ENCODE data around the gene RNF4.
"Not testable (repeated sequence)": the region's sequence is repeated elsewhere in the genome, so short reads cannot be mapped to it uniquely, and the experiment has no call there.

The RNF4 gene, protein sequence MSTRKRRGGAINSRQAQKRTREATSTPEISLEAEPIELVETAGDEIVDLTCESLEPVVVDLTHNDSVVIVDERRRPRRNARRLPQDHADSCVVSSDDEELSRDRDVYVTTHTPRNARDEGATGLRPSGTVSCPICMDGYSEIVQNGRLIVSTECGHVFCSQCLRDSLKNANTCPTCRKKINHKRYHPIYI

DNA sequence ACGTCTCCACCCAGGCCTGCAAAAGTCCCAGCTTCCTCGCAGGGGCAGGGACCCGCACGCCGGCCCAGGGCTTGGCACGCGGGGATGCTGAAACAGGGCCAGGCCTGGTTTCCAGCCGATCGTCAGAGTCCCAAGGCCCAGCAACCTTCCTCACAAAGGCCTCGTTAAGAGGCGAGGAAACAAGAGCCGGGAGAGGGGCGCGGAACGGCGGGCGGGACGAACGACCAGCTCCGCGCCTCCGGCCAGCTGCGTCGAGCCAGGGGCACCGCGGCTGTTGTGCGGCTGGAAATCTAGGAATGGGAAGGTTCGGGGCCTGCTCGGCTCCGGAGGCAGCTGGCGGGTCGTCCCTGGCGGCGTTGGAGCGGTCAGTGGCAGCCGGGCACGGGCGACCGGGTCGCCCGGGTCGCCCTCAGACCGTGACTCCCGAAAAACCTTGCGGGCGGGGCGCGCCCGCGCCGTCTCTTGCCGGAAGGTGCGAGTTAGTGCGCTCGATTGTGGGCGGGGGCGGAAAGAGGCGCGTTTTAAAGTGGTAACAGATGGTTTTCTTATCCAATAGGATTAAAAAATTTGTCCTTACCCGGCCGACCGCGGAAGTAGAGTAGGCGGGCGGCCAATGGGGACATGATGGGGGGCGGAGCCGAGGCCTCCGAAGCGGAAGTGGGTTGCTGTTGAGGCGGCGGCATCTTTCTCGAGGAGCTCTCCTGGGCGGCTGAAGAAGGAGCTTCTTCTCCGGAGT, at the start of gene RNF4:
TSS of gene RNF4 (plus strand) at position 651 of the 736 bp plus-strand sequence. CDS start 21,388 bp downstream, outside the sequence.
- peak; percentile 96 for DNase-seq

DNA sequence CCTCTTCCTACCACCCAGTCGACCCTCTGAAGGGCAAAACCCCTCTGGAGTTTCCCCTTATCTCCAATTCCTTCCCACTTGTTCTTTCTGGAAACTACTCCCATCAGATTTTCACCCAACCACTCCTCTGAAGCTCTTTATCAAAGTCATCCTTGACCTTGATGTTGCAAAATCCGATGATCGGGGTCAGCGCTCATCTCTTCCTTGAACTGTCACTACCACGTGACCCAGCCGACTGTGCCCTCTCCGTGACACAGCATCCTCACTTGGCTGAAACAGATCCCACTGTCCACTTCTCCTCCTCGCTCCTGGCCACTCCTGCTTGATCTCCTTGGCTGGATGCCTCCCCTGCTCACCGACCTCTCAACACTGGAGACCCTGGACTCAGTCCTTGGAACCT, 49.1 kb upstream of the RNF4 start:
- no peak for DNase-seq

DNA sequence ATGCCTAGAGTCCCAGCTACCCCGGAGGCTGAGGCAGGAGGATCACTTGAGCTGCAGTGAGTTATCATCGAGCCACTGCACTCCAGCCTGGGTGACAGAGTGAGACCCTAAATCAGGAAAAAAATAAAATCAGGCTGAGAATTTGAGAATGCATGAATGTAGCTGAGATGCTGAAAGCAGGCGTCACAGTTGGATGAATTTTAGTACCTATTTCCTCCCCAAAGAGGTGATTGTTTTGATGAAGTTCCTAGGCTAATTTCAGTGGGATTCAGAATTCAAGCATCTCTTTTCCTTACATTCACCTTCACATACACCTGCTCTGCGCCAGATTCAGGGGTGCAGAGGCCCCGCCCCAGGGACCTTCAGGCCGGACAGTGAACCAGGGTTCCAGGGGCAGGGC, 47.0 kb upstream of the RNF4 start:
- no peak for DNase-seq

DNA sequence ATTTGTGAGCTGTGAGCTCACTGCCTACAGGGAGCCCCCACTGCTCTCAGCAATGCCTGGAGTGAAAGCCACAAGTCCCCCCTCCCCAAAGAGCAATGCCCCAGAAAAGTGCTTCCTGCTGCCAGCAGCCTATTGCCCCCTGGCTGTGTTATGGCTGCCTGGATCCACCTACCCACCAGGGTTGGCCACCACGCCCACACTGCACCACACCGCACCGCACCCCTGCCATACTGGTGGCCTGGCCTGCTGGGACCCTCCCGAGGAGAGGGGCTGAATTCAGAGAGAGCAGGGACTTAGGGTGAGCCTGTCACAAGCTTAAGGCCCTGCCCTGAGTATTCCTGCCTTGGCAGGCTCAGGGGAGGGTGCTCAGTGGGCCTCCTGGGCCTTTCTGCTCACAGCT, 45.8 kb upstream of the RNF4 start:
- no peak for DNase-seq

DNA sequence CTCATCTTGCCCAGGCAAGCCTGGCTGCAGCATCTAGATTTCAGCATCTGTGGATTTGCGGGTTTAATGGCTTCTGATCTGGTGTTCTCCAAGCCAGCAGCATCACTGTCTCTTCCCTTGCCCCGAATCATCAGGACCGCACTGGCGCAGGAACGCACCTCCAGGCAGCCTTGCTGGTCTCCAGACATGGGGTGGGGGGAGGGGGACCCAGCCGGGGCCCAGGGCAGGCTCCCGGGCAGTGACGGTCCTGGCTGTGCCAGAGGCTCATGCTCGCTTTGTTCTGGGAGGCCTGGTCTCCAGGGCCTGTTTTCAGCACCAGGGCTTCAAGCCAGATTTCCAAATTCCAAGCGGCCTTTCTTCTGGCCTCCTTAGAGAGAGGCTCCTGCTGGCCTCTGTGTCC, 45.2 kb upstream of the RNF4 start:
- DNase-seq, result no peak

DNA sequence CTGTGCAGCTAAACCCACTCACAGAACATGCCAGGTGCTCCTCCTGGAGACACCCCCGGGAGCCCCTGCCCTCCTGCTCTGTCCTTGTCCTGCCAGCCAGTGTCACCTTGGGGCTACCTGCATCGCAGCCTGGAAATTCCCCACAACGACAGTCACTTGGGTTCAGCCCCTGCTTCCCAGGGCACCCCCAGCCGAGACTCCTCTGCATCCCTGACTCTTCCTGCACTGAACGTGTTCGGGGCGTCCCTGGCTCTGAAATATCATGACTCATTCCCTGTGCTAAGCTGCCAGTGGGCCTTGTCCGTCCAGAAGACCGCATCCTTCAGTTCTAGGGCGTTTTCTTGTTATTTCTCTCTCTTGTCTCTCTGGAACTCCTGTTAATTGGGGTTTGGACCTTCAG, 44.3 kb upstream of the RNF4 start:
- DNase-seq, result no peak

DNA sequence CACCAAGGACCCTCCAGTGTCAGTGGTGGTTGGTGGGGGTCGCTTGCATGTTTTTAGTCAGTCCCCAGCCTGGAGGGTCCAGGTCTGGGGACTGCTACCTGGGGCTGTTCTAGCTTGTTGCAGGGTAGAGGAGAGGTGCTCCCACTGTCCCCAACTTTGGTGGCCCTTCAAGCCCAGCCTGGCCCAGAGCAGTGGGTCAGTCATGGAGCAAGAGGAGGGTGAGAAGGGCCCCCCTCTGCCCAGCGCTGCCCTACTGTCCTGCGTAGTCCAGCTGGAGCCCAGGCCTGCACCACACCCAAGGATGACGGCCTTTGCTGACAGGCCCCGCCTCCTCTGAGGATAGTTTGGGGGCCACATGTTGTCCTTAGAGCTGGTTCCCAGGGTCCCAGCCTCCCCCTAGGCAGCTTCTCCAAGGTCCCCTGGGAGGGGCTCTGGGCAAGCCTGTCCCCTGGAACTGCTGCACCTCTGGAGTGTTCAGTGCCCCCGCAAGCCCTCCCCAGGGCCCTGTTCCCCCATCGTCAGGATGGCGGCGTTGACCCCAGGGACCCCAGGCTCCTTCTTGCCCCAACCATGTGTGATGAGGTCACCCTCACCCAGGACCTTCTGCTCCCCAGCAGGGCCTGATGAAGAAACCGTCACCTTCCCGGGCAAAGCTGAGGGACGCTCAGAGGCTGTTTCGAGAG, 43.4 kb upstream of the RNF4 start:
- DNase-seq, result no peak

DNA sequence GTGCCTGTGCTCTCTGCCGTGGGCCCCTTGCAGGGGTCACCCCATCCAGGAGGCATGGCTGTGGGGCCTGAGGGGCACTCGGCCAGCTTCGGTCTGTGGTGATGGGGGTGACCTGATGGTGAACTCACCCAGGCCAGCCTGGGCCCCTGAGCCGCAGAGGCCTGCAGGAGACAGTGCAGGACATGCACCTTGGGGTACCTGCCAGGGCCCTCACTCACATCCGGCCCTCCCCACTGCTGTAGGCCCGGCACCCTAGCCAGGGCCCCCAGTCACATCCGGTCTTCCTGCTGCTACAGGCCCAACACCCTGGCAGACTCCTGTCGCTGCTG, 42.9 kb upstream of the RNF4 start:
- no peak for DNase-seq

DNA sequence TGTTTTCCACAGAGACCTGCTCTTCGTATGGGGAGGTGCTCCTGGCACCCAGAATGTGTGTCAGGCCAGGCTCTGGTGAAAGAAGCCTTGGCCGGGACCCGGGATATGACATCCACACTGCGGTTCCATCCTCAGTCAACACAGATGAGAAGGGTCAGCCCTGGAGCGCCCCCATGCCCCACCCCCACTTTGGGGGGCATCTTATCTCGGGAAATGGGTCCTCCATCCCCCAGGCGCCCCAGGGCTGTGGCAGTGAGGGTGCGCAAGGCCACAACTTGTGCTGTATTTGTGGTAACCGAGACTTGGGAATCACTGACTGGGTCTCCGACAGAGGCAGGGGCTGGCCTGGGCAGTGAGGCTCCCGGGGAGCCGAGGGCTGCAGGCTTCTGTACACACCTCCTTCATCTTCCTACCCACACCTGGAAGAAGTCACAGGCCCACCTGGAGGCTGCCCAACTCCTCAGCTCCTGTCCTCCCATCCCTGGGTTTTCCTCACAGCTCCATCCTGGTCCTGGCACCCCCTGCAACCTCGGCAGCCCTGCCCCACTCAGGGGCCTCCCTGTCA, 42.1 kb upstream of the RNF4 start:
- DNase-seq, result no peak

DNA sequence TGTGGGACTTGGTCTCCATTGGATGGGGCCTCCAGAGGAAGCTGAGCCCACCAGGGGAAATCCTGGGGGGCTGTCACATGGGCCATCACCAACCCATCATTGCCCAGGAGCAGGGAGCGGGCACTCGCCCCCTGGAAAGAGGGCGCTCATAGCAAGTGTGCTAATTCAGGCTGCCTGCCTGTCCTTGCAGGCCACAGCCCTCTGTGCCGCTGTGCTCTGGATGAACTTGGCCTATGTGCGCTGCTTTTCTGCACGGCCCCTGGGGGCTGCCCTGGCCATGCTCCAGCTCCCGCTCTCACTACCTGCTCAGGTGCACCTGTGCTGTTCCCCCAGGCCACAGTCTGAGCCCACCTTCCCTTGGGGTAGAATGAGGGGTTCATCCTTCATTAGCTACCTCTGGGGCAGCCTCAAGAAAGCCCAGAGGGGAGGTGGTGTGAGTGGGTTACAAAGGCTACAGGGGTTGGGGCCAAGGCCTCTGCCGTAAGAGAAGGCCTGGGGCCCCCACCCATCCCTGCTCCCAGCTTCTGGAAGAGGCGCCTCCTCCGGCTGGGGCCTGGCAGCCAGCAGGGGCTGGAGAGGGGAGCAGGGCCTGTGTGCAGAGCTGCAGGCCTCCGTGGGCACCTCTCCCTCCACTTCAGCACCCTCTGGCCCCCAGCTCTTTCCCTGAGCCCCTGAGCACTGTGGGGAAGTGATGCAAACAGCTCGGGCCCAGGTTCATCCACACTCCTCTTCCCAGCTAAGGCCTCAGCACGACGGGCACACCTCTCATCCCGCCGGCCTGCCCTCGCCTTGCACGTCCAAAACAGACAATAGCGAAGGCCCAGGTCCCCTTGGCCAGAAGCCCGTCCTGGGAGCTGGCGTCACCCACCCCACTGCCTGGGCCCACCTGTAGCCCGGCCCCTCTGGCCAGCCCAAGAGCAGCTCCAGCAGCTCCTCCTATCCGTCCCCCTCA, 41.2 kb upstream of the RNF4 start:
- no peak for DNase-seq

DNA sequence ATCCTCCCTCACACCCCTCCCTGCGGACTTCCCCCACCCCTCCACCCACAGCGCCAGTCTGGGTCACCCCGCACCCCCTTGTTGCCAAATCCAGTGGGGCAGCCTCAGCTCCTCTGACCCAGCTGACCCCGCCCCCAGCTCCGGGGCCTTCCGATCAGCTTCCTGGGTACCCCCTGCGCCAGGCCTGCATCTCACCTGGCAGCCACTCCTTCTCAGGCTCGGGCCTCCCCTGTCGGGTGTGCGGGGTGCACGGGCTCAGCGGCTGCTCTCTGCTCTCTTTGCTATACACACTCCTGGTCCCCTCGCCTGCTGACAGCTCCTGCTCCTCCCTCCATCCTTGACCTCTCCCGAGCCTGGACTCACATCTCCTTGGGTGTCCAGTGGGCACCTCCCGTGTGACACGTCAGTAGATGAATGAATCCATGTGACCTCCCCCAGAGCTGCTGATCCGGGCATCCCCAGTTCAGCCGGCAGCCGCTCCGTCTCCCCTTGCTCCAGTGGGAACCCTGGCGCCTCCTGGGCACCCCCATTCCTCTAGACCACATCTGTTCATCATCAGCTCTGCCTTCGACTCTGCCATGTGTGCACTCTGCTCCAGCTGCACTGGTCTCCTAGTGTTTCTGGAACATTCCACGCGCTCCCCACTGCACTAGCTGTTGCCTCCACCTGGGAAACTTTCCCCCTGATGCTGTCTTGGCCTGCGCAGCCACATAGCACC, 40.3 kb upstream of the RNF4 start:
- no peak for DNase-seq

DNA sequence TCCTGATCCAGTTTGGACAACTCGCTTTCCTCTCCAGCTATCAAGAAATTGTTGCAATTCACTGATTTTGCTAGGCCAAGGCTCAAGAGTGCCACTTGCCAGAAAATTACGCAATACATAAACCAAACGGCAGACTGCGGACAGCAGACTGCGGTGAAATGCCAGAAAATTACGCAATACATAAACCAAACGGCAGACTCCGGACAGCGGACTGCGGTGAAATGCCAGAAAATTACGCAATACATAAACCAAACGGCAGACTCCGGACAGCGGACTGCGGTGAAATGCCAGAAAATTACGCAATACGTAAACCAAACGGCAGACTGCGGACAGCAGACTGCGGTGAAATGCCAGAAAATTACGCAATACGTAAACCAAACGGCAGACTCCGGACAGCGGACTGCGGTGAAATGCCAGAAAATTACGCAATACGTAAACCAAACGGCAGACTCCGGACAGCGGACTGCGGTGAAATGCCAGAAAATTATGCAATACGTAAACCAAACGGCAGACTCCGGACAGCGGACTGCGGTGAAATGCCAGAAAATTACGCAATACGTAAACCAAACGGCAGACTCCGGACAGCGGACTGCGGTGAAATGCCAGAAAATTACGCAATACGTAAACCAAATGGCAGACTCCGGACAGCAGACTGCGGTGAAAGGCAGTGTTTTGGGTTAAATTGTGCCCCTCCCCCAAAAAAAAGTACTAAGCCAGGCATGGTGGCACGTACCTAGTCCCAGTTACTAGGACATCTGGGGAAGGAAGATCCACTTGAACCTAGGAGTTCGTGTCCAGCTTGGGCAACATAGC, 38.8 kb upstream of the RNF4 start:
- DNase-seq, result not testable (repeated sequence)

DNA sequence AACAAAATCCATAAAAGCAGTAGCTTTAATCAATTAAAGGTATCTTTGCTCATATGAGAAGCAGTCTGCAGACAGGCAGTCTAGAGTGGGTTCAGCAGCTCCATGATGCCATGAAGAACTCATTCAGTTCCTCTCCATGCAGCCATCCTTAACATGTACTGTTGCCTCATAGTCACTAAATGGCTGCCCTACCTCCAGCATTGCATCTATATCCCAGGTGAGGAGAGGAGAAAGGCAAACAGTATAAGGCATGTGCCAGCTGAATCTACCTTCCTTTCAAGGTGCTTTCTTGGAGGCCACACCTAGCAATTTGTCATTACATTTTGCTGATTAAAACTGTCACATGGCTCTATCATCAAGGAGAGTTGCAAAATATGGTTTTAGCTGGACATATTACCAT, 36.9 kb upstream of the RNF4 start:
- no peak for DNase-seq

DNA sequence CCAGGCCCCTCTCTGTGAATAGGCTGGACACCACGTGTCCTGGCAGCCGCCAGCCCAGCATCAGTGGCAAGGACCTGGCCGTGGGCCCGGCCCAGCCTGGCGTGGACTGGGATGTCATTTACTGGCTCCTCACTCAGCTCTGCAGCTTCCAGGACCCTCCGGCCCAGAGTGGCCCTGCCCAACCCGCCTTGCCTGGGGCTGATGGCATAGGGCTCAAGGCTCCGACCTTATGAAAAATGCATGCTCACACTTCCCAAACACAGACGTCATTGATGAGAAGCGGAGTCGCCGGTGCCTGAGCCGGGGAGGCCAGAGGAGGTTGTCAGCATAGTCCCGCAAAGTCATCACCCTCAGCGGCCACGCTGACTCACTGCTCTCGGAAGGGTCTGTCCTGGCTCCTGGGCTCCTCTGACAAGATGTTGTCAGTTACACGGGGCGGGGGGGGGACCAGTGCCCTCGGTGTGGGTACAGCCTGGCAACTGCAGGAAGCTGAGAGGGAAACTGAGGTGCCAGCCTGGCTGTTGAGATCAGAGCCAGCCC, 35.8 kb upstream of the RNF4 start:
- DNase-seq, result no peak

DNA sequence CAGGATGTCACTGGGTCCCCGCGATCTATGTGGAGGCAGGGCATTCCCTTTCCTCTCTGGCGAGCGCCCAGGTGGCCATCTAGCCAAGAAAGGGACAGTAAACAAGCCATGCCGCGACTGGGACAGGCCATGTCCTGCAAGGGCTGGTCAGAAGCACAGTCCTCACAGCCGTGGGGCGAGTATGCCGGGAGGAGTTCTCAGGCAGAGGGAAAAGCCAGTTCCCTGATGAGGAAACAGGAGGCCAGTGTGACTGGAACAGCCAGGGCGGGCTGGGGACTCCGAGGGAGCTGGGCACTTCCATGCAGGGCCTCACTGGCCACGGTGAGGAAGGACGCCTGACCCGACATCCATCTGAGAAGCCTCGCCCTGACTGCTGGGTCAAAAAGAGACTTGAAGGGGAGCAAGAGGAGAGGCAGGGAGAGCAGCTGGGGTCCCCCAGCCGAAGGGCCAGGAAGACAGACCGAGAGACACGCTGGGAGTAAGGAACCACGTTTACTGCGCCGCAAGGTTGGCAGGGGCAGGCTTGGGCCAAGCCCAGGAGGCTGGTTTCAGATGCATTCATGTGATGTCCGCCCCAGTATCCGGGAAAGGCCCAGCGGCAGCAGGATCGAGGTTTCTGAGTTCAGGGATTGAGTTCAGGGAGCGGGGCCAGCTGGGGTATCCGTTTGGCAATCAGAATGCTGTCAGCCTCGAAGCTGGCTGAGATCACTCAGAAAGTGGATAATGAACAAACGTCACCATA, 35.1 kb upstream of the RNF4 start:
- DNase-seq, result no peak

DNA sequence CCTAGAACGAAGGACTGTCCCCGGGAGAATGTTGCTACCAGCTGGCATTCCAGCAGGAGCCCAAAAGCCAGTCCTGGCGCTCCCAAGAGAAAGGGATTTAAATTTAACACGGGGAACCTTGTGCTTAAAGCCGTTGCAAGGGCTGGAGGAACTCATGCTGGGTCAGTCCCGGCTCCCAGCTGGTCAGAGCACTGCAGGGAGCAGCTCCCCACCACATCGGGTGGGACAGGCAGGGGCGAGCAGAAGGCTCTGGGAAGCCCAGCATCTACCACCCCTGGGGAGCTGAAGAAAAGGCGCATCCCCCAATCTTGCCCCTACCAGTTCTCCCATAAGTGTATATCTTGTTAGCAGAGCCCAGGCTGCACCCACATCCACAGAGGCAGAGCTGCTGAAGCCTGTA, 34.5 kb upstream of the RNF4 start:
- no peak for DNase-seq

DNA sequence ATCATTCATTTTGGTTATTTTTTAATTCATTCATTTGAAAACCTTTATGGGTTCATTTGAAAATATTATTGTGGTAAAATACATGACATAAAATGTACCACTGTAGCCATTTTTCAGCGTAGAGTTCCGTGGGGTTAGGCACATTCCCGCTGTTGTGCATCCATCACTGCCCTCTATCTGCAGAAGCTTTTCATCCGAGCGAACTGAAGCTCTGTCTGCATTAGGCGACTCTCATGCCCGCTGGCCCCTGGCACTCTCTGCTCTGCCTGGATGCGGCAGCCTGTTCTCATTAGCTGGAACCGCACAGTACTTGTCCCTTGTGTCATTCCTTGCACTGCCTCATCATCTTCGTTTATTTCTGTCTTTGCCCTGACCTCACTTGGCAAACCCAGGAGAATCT, 32.6 kb upstream of the RNF4 start:
- no peak for DNase-seq

DNA sequence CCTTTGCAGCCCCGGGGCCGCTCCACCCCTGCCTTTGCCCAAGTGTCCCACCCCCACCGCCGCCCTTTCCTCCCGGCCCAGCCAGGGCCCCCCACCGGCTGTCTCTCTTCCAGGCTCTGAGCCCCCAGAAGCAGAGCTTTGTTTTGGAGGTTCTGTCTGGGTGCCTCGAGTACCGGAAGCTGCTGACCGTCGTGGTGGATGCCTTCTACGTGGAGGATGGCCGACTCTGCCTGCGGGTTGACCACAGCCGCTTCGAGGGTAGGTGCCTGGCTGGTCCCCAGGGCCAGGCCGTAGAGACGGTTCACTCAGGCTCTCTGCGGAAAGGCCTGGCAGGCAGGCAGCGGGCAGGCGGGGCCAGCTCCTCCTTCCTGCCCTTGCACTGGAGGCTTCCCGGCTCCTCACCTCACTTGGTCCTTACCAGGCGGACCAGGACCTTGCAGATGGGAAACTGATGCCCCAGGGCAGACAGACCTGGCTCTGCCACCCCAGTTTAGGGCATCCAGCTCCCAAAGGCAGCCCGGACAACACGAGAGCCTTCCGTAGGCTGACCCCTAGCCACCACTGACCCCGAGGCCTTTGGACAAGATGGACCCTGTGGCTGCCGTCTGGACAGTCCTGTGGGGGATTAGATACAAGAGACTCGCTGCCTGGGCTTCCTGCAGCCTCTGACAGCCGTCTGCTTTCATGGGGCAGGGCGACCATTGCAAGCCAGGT, 32.0 kb upstream of the RNF4 start:
- DNase-seq, result no peak

DNA sequence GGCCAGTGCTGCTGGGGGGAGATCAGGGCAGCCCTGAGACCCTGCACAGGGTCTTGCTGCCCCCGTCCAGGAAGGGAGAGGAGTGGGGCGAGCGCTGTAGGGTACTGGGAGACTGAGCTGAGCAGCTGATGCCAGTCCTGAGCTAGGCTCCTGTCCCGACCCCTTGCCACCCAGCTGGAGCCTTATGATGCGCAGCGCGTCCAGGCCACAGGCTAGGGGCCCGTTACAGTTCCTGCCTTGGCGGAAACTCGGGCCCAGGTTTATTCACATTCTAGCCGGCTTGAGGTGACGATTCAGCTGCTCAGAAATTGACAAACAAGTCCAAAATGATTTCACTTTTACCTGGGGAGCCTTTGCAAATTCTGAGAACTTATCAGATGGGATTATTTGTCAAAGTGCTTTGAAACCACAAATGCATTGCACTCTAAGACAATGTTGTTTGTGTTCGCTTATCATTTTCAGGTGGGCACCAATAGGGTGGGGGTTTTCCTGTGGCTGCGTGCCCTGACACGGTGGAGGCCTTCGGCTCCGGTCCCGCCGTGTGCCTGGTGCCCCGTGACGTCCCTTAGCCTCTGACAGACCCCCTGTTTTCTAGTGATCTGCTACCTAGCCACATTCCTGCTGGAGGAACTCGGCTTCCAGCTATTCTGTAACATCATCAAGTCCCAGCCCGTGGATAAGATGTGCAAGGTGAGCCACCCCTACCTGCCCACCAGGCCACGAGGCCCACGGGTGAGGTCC, 31.3 kb upstream of the RNF4 start:
- DNase-seq, result no peak

All from CD4-positive, alpha-beta T cell treated with Interleukin-12 subunit alpha and Interleukin-12 subunit beta, for 1 hour (primary cell).